Embryonic facial prominence (tissue), 1 donor: ENCODE results near the gene EPS8L2.
"Not testable (repeated sequence)": the region's sequence is repeated elsewhere in the genome, so short reads cannot be mapped to it uniquely, and the experiment has no call there.

Experiments used
- DNase-seq: peaks from one replicate; pipeline ENCODE4 v3.0.0-alpha.2; 2016; ENCODE audit errors: extremely low spot score

EPS8L2 gene

GRCh38 chr11:725624-726202 lies 19.7 kb downstream of the EPS8L2 start:
- no peak for DNase-seq

DNA sequence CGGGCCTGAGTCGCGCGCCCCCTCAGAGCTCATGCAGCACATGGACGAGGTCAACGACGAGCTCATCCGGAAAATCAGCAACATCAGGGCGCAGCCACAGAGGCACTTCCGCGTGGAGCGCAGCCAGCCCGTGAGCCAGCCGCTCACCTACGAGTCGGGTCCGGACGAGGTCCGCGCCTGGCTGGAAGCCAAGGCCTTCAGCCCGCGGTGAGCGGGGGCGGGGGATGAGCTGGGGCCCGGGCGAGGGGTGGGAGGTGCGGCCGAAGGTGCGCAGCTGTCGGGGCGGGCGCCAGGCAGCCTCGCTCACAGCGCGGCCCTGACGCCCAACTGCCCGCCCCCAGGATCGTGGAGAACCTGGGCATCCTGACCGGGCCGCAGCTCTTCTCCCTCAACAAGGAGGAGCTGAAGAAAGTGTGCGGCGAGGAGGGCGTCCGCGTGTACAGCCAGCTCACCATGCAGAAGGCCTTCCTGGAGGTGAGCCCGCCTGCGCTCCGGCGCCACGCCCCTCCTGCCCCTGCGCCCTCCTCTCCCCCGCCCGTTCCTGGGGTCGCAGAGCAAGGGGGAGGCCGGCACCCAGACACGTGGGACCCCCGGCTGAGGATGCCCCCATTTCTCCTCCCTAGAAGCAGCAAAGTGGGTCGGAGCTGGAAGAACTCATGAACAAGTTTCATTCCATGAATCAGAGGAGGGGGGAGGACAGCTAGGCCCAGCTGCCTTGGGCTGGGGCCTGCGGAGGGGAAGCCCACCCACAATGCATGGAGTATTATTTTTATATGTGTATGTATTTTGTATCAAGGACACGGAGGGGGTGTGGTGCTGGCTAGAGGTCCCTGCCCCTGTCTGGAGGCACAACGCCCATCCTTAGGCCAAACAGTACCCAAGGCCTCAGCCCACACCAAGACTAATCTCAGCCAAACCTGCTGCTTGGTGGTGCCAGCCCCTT lies 20.5 kb downstream of the EPS8L2 start:
- DNase-seq, result no peak

- no peak for DNase-seq
These were observed 21.3 kb downstream of the EPS8L2 start for GRCh38 chr11:727281-727701.

DNA sequence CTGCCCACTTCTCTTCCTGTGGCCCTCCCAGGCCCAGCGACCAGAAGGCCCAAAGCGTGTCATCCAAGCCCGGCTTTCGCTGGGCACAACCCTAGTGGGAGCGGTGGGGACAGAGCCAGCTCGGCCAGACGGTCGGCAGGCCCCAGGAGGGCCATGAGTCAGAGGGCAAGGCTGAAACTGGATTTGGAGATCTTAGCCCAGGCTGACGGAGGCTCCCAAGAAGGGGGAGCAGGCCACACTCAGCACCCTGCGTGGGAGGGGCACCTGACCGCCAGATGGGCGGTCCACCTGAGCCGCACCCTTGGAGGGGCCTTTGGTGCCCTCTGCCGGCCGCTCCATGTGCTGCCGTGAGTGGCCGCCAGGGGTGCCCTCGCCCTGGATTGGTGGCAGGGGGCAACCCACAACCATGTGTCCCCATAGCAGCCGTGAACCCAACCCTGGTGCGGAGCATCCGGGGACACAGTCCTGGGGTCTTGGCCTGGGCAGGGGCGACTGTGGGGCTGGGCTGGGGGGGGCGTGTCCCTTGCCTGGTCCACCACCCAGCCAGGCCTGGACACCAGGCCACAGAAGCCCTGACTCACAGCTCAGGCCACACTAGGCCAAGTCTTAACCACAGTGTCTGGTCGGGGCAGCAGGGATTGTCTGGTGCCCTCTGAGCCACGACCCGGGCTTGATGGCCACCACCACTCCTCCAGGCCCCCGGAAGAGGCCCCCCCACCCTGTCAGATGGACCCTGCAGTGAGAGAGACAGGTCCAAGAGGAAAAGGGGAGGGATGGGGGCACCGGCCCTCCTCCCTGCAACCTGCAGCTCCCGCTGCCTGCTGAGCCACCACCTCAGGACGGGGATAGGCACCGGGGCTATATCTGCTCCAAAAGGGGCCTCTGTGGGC lies 22.1 kb downstream of the EPS8L2 start:
- DNase-seq, result no peak

DNA sequence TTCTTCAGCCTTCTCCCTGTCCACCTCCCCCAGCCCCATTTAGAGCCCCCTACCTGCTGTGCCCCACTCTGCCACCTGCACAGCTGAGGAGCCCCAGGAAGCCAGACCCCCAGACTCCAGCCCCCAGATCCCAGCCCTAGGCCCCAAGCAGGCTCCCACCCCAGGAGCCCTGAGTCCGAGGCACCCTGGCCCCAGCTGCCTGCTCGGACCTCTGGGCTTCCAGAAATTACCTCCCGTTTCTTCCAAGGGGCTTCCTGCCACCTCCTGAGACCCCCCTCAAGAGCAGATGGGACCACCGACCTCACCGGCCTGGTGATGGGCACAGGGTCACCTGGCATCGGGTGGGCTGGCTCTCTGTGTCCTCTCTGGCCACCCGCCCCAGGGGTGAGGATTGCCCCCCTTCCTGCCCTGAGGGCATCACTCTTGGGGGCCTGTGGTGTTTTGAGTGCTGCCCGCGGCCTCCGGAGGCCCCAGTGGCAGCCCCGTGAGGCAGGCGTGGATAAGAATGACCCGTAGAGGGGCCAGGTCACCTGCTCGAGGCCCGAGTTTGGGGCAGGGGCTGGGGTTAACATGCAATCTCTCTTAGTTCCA lies 23.0 kb downstream of the EPS8L2 start:
- DNase-seq, result no peak

- no peak for DNase-seq
These were observed 23.6 kb downstream of the EPS8L2 start for GRCh38 chr11:729492-730074.

DNA sequence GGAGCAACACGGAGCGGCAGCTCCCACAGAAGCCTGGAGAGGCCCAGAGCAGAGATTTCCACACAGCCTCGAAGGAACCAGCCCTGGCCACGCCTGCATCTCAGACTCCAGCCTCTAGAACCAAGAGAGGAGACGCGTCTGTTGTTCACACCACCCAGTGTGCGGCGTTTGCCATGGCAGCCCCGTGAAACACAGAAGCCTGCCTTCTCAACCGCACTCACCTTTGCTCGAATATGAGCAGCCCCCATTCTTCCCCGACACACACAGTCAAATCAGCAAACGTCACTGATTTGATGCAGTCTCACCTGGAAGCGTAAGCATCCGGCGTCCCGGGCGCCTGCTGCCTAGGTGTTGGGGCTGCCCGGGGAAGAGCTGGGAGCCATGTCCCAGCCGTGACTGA lies 27.0 kb downstream of the EPS8L2 start:
- DNase-seq, result no peak

DNA sequence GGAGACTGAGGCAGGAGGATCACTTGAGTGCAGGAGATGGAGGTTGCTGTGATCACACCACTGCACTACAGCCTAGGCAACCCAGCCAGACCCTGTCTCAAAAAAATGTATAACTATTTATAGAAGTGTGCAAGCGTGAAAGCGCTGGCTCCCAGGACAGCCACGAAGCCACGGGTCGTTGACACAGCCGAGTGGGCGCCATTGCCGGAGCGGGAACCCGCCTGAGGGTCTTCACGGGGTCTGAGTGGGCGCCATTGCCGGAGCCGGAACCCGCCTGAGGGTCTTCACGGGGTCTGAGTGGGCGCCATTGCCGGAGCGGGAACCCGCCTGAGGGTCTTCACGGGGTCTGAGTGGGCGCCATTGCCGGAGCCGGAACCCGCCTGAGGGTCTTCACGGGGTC lies 28.5 kb downstream of the EPS8L2 start:
- not testable (repeated sequence) for DNase-seq

DNA sequence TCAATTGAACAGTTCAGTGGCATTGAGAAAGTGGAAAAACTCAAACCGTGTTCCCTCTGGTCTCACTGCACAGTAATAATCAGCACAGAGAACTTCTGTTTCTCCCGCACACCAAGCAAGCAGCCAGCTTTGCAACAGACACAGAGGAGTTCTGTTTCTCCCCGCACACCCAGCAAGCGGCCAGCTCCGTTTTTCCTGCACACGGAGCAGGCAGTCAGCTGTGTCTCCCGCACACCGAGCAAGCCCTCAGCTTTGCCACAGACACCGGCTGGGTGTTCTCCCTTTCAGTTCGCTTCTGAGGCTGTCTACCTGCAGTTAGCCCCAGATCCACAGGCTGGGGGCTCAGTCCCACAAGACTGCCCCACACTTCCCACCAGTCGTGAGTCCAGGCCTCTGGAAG lies 31.3 kb downstream of the EPS8L2 start:
- no peak for DNase-seq

GRCh38 chr11:737899-738298 lies 31.9 kb downstream of the EPS8L2 start:
- DNase-seq, result not testable (repeated sequence)

- DNase-seq, result no peak
These were observed 36.1 kb downstream of the EPS8L2 start for GRCh38 chr11:742156-742546.

GRCh38 chr11:742571-743201 lies 36.7 kb downstream of the EPS8L2 start:
- DNase-seq, result no peak

DNA sequence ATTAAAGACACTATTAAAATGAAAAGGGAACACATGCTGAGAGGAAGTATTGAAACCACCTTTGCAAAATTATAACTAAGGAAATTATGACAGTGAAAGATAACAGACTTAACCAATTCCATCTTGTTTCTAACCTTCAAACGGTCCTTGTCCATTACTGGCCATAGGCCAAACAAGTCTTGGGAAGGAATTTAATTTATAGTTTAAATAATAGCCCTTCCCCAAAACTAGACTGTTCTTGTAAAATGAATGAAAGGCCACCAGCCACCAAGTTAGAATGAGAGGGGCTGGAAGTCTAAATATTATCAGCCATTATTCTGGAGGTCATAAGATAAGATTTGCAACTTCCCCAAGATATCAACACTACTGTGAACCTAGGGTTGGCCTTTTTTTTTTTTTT lies 39.4 kb downstream of the EPS8L2 start:
- no peak for DNase-seq

GRCh38 chr11:746289-747157 lies 40.5 kb downstream of the EPS8L2 start:
- DNase-seq, result no peak

GRCh38 chr11:747158-748006 lies 41.4 kb downstream of the EPS8L2 start, which contains the start of gene TALDO1:
TALDO1 (plus strand) TSS chr11:747464; CDS start chr11:747482, 18 bp downstream.
- peak; percentile 60 for DNase-seq

DNA sequence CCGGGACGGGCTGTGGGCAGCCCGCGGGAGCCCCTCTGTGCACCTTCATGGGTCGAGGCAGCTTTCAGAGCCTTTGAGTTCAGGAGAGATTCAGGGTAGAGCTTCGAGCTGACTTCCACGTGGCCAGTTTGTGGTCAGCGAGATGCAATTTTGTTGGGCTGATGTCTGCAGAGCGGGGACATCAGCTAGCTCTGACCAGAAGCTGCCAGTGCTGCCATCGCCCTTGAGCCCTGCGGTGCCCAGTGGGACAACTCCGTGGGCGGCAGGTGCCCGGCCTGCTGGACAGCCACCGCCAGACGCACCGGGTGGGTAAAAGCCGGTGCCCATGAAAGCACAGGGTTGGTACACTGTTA lies 42.0 kb downstream of the EPS8L2 start:
- no peak for DNase-seq

- DNase-seq, result no peak
These were observed 43.7 kb downstream of the EPS8L2 start for GRCh38 chr11:749731-750130.

GRCh38 chr11:760236-760635 lies 54.2 kb downstream of the EPS8L2 start:
- DNase-seq, result no peak

DNA sequence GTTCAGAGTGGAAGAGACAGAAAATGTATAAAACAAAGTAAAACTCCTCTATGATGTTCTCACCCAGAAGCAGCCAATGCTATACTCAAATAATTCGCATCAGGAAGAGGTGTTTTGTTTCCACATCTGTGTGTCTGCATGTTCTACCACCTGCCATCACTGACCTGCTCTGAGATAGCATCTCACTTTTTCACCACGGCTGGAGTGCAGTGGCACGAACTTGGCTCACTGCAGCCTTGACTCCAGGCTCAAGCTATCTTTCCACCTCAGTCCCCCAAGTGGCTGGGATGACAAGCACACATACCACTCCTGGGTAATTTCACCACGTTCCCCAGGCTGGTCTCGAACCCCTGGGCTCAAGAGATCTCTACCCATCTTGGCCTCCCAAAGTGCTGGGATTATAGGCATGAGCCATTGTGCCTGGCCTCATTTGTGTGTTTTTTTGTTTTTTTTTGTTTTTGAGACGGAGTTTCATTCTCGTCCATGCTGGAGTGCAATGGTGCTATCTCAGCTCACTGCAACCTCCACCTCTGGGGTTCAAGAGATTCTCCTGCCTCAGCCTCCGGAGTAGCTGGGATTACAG lies 55.6 kb downstream of the EPS8L2 start:
- no peak for DNase-seq
